K562 (cell line): ENCODE measurements around the gene MRFAP1. TPM values are rescaled to one million over a fixed set of nuclear protein-coding genes. Genes with fewer than 3 reads are reported as not detected.

Experiments
- CBFA2T3 ChIP-seq: fragments of 450-650 bp; IDR thresholded peaks from 2 replicates; pipeline ENCODE4 v1.6.1; 2017
- COPS2 ChIP-seq: fragments of 450-650 bp; conservative IDR thresholded peaks from 2 replicates; pipeline ENCODE4 v1.6.1; 2016; ENCODE audit warnings: mild to moderate bottlenecking, moderate library complexity
- ETV6 ChIP-seq, 3 experiments: fragments of 150-350 bp in 1 of 3; sonication (generic) in 1 of 3; formaldehyde crosslinking in 1 of 3; IDR thresholded peaks; 2 replicates each; pipeline versions ENCODE4 v1.6.1 to v1.8.0; 2014 to 2022; ENCODE audit warnings: borderline replicate concordance in 2 of 3, low read depth in 2 of 3, antibody characterized with exemption in 1 of 3, low read length in 1 of 3, mild to moderate bottlenecking in 1 of 3, missing genetic modification reagents in 1 of 3
- KDM5B ChIP-seq: fragments of 200-600 bp; sonication (generic); IDR thresholded peaks from 2 replicates; pipeline ENCODE4 v1.6.1; 2012; ENCODE audit warnings: low read depth, mild to moderate bottlenecking, moderate library complexity, low read length, control low read depth, inconsistent platforms; ENCODE audit not compliant: insufficient replicate concordance
- MYNN ChIP-seq, 2 experiments: sonication (generic); formaldehyde crosslinking in 1 of 2; IDR thresholded peaks; 2 replicates each; pipeline versions ENCODE4 v1.5.0 to v1.6.1; 2016 to 2020; ENCODE audit warnings: antibody characterized with exemption in 1 of 2, missing genetic modification reagents in 1 of 2
- NEUROD1 ChIP-seq: fragments of 150-350 bp; IDR thresholded peaks from 2 replicates; pipeline ENCODE4 v1.6.1; 2014; ENCODE audit warnings: borderline replicate concordance, low read length, low read depth; ENCODE audit not compliant: partially characterized antibody
- NRF1 ChIP-seq, 2 experiments: fragments of 450-650 bp; IDR thresholded peaks in 1 of 2; conservative IDR thresholded peaks in 1 of 2; 2 replicates each; pipeline ENCODE4 v1.6.1; 2014; ENCODE audit warnings: mild to moderate bottlenecking in 2 of 2
- PHTF2 ChIP-seq: fragments of 250-450 bp; sonication (Bioruptor Pico); IDR thresholded peaks from 2 replicates; pipeline ENCODE4 v1.5.0; 2021; ENCODE audit warnings: mild to moderate bottlenecking
- RFX7 ChIP-seq: fragments of 250-450 bp; sonication (Bioruptor Pico); IDR thresholded peaks from 2 replicates; pipeline ENCODE4 v1.5.1; 2021; ENCODE audit warnings: mild to moderate bottlenecking
- STAT5A ChIP-seq: IDR thresholded peaks from 2 replicates; pipeline ENCODE4 v1.6.1; 2012; ENCODE audit warnings: low read length, inconsistent platforms, borderline replicate concordance
- TAF15 ChIP-seq: fragments of 200-400 bp; formaldehyde crosslinking; IDR thresholded peaks from 2 replicates; pipeline ENCODE4 v1.6.1; 2017; ENCODE audit warnings: mild to moderate bottlenecking, low read depth, low read length, moderate library complexity
- TAL1 ChIP-seq: fragments of 450-650 bp; IDR thresholded peaks from 2 replicates; pipeline ENCODE4 v1.6.1; 2016; ENCODE audit warnings: mild to moderate bottlenecking
- ZBED1 ChIP-seq: IDR thresholded peaks from 2 replicates; pipeline ENCODE4 v1.6.1; 2014
- ZNF655 ChIP-seq: fragments of 250-450 bp; sonication (Bioruptor Pico); IDR thresholded peaks from 2 replicates; pipeline ENCODE4 v1.5.0; 2021
- ZNF830 ChIP-seq: fragments of 250-450 bp; sonication (Bioruptor Pico); IDR thresholded peaks from 2 replicates; pipeline ENCODE4 v1.5.0; 2021; ENCODE audit warnings: mild to moderate bottlenecking
- polyA plus RNA-seq, 8 experiments: library from polyadenylated mRNA; depleted of rRNA in 4 of 8; stranded (reverse) in 5 of 8; unstranded in 3 of 8; fragments of >200 nt; fragmentation: Nextera tagmentation in 2 of 8; fragmentation: Illumina TruSeq in 1 of 8; extraction: Ambion mirVana in 2 of 8; extraction: Trizol in 1 of 8; gene quantifications; 2 replicates each; pipeline versions ENCODE4 v1.2.1 to v1.2.3, GENCODE V29; 2011 to 2014; ENCODE audit warnings: inconsistent platforms in 1 of 8, missing spikeins in 1 of 8
- total RNA-seq, 7 experiments: library from RNA; depleted of rRNA in 6 of 7; stranded (reverse); fragments of >200 nt in 6 of 7; fragmentation: Illumina TruSeq in 2 of 7; extraction: Trizol in 2 of 7; gene quantifications; 2 replicates each; pipeline versions ENCODE4 v1.2.1 to v1.2.3, GENCODE V29; 2011 to 2021; ENCODE audit warnings: low replicate concordance in 1 of 7
- TF ChIP-seq, protein P1 (sequence below): sonication (generic); formaldehyde crosslinking; IDR thresholded peaks from 2 replicates; pipeline ENCODE4 v1.8.0; 2022; ENCODE audit warnings: missing genetic modification reagents, mild to moderate bottlenecking, moderate library complexity, borderline replicate concordance
- TF ChIP-seq, protein P2 (sequence below): fragments of 250-450 bp; sonication (Bioruptor Pico); IDR thresholded peaks from 2 replicates; pipeline ENCODE4 v1.4.0; 2020; ENCODE audit warnings: mild to moderate bottlenecking, moderate library complexity
- TF ChIP-seq, protein P3 (sequence below), 2 experiments: fragments of 450-650 bp; conservative IDR thresholded peaks; 2 replicates each; pipeline ENCODE4 v1.6.1; 2017; ENCODE audit warnings: mild to moderate bottlenecking in 2 of 2, moderate library complexity in 2 of 2

MRFAP1 gene
- total and polyA plus RNA-seq, 9 of the 15 experiments (the other 6 are each of a cell fraction or from before 2014, with no cell fraction given), result 46.0 to 270 (median 151) TPM

DNA sequence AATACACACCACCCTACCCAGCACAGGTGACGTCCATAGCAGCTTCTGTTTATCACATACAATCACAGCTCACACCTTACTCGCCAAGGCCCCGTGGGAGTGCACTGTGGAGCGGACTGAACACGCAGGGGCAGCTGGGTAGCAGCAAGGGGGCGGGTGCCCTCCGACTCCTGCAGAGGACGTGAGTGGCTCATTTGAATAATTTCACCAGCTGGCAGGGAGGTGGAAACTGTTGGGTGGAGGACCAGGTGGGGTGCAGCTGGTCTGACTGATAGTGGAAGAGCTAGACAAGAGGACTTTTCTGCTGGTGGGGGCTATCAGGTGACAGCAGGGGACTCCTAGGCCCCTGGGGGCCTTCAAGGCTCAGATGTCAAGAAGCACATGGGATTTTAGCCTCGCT, 49.2 kb upstream of the MRFAP1 start (continued):
- peak; percentile 68; the same call in 1 of the 2 replicates for TF ChIP-seq MYNN (IDR thresholded peaks at IDR 0.05)
- no peak for TF ChIP-seq MYNN (CRISPR knock-in tag; IDR thresholded peaks at IDR 0.05)
- no peak for TF ChIP-seq COPS2
- 0 out of 4 replicates have a peak, but pooled peaks of 1 of the 2 experiments have one; percentile 14 for TF ChIP-seq NRF1 (conservative IDR thresholded peaks at IDR 0.05 in 1 of 2, IDR thresholded peaks at IDR 0.05 in 1 of 2)
- TF ChIP-seq, protein P1, sequence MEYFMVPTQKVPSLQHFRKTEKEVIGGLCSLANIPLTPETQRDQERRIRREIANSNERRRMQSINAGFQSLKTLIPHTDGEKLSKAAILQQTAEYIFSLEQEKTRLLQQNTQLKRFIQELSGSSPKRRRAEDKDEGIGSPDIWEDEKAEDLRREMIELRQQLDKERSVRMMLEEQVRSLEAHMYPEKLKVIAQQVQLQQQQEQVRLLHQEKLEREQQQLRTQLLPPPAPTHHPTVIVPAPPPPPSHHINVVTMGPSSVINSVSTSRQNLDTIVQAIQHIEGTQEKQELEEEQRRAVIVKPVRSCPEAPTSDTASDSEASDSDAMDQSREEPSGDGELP, result peak; percentile 90
- TF ChIP-seq STAT5A, result 0 out of 2 replicates have a peak, but pooled peaks have one; percentile 23
- no peak for TF ChIP-seq PHTF2 (CRISPR knock-in tag)
- TF ChIP-seq, protein P2, sequence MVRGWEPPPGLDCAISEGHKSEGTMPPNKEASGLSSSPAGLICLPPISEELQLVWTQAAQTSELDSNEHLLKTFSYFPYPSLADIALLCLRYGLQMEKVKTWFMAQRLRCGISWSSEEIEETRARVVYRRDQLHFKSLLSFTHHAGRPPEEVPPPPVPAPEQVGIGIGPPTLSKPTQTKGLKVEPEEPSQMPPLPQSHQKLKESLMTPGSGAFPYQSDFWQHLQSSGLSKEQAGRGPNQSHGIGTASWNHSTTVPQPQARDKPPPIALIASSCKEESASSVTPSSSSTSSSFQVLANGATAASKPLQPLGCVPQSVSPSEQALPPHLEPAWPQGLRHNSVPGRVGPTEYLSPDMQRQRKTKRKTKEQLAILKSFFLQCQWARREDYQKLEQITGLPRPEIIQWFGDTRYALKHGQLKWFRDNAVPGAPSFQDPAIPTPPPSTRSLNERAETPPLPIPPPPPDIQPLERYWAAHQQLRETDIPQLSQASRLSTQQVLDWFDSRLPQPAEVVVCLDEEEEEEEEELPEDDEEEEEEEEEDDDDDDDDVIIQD (CRISPR knock-in tag), result no peak
- TF ChIP-seq, protein P3, sequence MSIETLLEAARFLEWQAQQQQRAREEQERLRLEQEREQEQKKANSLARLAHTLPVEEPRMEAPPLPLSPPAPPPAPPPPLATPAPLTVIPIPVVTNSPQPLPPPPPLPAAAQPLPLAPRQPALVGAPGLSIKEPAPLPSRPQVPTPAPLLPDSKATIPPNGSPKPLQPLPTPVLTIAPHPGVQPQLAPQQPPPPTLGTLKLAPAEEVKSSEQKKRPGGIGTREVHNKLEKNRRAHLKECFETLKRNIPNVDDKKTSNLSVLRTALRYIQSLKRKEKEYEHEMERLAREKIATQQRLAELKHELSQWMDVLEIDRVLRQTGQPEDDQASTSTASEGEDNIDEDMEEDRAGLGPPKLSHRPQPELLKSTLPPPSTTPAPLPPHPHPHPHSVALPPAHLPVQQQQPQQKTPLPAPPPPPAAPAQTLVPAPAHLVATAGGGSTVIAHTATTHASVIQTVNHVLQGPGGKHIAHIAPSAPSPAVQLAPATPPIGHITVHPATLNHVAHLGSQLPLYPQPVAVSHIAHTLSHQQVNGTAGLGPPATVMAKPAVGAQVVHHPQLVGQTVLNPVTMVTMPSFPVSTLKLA (conservative IDR thresholded peaks at IDR 0.05), result peak in 1 of 2 experiments; percentile 43; a peak in 1 of 4 replicates
- no peak for TF ChIP-seq ETV6 (IDR thresholded peaks at IDR 0.05; ENCODE audit: borderline replicate concordance in 1 of 2, low read depth in 2 of 2, low read length in 1 of 2)
- no peak for TF ChIP-seq ETV6 (CRISPR knock-in tag; IDR thresholded peaks at IDR 0.05; ENCODE audit: borderline replicate concordance)
- TF ChIP-seq ZBED1, result no peak
- TF ChIP-seq NEUROD1, result no peak
- TF ChIP-seq KDM5B, result no peak
- TF ChIP-seq ZNF830 (CRISPR knock-in tag), result no peak
- TF ChIP-seq CBFA2T3, result peak; percentile 82
- no peak for TF ChIP-seq ZNF655 (CRISPR knock-in tag)
- peak; percentile 55; the same call in 1 of the 2 replicates for TF ChIP-seq TAL1
- no peak for TF ChIP-seq TAF15
- no peak for TF ChIP-seq RFX7 (CRISPR knock-in tag)
